NCI-H128 (cell line): ENCODE data around the gene CAB39L.

Experiments used
- DNase-seq: peaks from one replicate; lab custom pipeline; 2025; ENCODE audit not compliant: unreplicated experiment; lab: John Stamatoyannopoulos, UW

The CAB39L gene

GRCh38 chr13:49314344-49314882 is 129.5 kb downstream of the CAB39L start:
- DNase-seq, result no peak

GRCh38 chr13:49311816-49312215 is 132.0 kb downstream of the CAB39L start:
- DNase-seq, result no peak

- DNase-seq, result no peak
Observed at GRCh38 chr13:49310251-49310650, 133.6 kb downstream of the CAB39L start.

- DNase-seq, result no peak
Observed at GRCh38 chr13:49308921-49309408, 134.9 kb downstream of the CAB39L start.

GRCh38 chr13:49308097-49308875 is 135.6 kb downstream of the CAB39L start:
- DNase-seq, result no peak

- no peak for DNase-seq
Observed at GRCh38 chr13:49307365-49307764, 136.5 kb downstream of the CAB39L start.

- no peak for DNase-seq
Observed at GRCh38 chr13:49305792-49306425, 138.0 kb downstream of the CAB39L start.

- no peak for DNase-seq
Observed at GRCh38 chr13:49304763-49305700, 138.8 kb downstream of the CAB39L start.

GRCh38 chr13:49304356-49304755 is 139.5 kb downstream of the CAB39L start:
- DNase-seq, result no peak

- DNase-seq, result no peak
Observed at GRCh38 chr13:49303533-49304252, 140.2 kb downstream of the CAB39L start.

GRCh38 chr13:49302817-49303216 is 141.0 kb downstream of the CAB39L start:
- DNase-seq, result no peak

- no peak for DNase-seq
Observed at GRCh38 chr13:49302222-49302621, 141.6 kb downstream of the CAB39L start.

GRCh38 chr13:49300739-49301589 is 142.9 kb downstream of the CAB39L start:
- DNase-seq, result peak; percentile 6

GRCh38 chr13:49300276-49300675 is 143.6 kb downstream of the CAB39L start:
- no peak for DNase-seq

GRCh38 chr13:49298903-49299605 is 144.8 kb downstream of the CAB39L start:
- DNase-seq, result no peak

- DNase-seq, result no peak
Observed at GRCh38 chr13:49298416-49298815, 145.4 kb downstream of the CAB39L start.

GRCh38 chr13:49297338-49297737 is 146.5 kb downstream of the CAB39L start:
- DNase-seq, result no peak

GRCh38 chr13:49296659-49297058 is 147.2 kb downstream of the CAB39L start:
- no peak for DNase-seq

GRCh38 chr13:49295244-49295643 is 148.6 kb downstream of the CAB39L start:
- DNase-seq, result no peak
